Left lung (tissue), 10 donors: ENCODE results near the gene SSPN. TPM values are rescaled to one million over a fixed set of nuclear protein-coding genes. Genes with fewer than 3 reads are reported as not detected.

ENCODE experiments used
- ATAC-seq: fragments of 200-7000 bp; cut with Tn5 transposase; one replicate; pipeline ENCODE4 v1.9.1; 2020; ENCODE audit warnings: moderate library complexity
- DNase-seq, 4 donors: peaks; one replicate each; pipeline ENCODE4 v3.0.0-alpha.2; 2013 to 2020
- H3K27ac ChIP-seq, 2 donors: fragments of 200-600 bp; sonication (generic) in 1 of 2; one replicate each; pipeline versions ENCODE4 v1.5.0 to v1.8.0; 2020 to 2021
- H3K27me3 ChIP-seq, 2 donors: fragments of 200-600 bp; sonication (generic) in 1 of 2; one replicate each; pipeline versions ENCODE4 v1.5.0 to v1.8.0; 2020 to 2021
- H3K36me3 ChIP-seq, 2 donors: fragments of 200-600 bp; sonication (generic) in 1 of 2; one replicate each; pipeline versions ENCODE4 v1.5.0 to v1.8.0; 2020 to 2021
- H3K4me1 ChIP-seq, 2 donors: fragments of 200-600 bp; one replicate each; pipeline ENCODE4 v1.8.0; 2021
- H3K4me3 ChIP-seq, 2 donors: fragments of 200-600 bp; sonication (generic) in 1 of 2; one replicate each; pipeline versions ENCODE4 v1.5.0 to v1.8.0; 2020 to 2021; ENCODE audit warnings: mild to moderate bottlenecking in 1 of 2
- H3K9me3 ChIP-seq, 2 donors: fragments of 200-600 bp; sonication (generic) in 1 of 2; one replicate each; pipeline versions ENCODE4 v1.5.0 to v1.8.0; 2020 to 2021
- CTCF ChIP-seq, 2 donors: fragments of 200-600 bp; sonication (generic) in 1 of 2; IDR thresholded peaks; one replicate each; pipeline versions ENCODE4 v1.5.0 to v1.8.0; 2021; ENCODE audit warnings: antibody characterized with exemption in 2 of 2
- intact Hi-C, 2 donors: fragments of 100-400 bp; cut with DNase I; formaldehyde crosslinking; loops; one replicate each; pipeline versions ENCODE4 v1.11.2 to v1.14.2; 2022
- polyA plus RNA-seq, 6 donors: library from polyadenylated mRNA; unstranded; fragments of 120-200 nt; gene quantifications; one replicate each; pipeline ENCODE4 v1.2.1, GENCODE V29; 2013; ENCODE audit not compliant: insufficient read length in 6 of 6
- total RNA-seq, 2 donors: library from RNA; stranded (reverse); fragmentation: NEBNext Ultra II Directional; extraction: Animal tissue kit (Norgen Biotek cat#: 25700); gene quantifications; one replicate each; pipeline ENCODE4 v1.2.1, GENCODE V29; 2021
- donor health status: DM: no; HTN: yes; CAD: no.
- donor health status: DM: no; HTN: no; CAD: no.

The SSPN gene
- total and polyA plus RNA-seq, 8 donors: 6.9 to 18.6 (median 14.7) TPM

GRCh38 chr12:26268841-26269561, 73.6 kb downstream of the SSPN start:
- no peaks in the 10 kb centered on the region for H3K27me3 ChIP-seq
- DNase-seq (no peak), ATAC-seq (no peak)
- peaks cover 0 to 17% of the 10 kb centered on the region in 2 donors for H3K4me1 ChIP-seq
- no peak overlapping the region for H3K4me3 ChIP-seq
- no peak for TF ChIP-seq CTCF (IDR thresholded peaks at IDR 0.05)
- no peak overlapping the region for H3K27ac ChIP-seq
- H3K36me3 ChIP-seq: no peaks in the 10 kb centered on the region
- intact Hi-C loops: no loop called here
- H3K9me3 ChIP-seq: no peaks in the 10 kb centered on the region

- TF ChIP-seq CTCF (IDR thresholded peaks at IDR 0.05): no peak
- H3K9me3 ChIP-seq: no peaks in the 10 kb centered on the region
- intact Hi-C loops: no loop called here
- ATAC-seq: no peak
- H3K36me3 ChIP-seq: no peaks in the 10 kb centered on the region
- no peak overlapping the region for H3K4me3 ChIP-seq
- H3K4me1 ChIP-seq: peaks cover 4 to 23% of the 10 kb centered on the region in 2 donors
- DNase-seq: no peak
- no peaks in the 10 kb centered on the region for H3K27me3 ChIP-seq
- no peak overlapping the region for H3K27ac ChIP-seq
Observed at GRCh38 chr12:26269562-26270284, 74.3 kb downstream of the SSPN start.

- no peak for ATAC-seq
- TF ChIP-seq CTCF (IDR thresholded peaks at IDR 0.05): no peak
- Histone ChIP-seq H3K36me3 (no peaks in the 10 kb centered on the region), H3K27me3 (no peaks in the 10 kb centered on the region), H3K27ac (no peak overlapping the region), H3K4me1 (peaks cover 9 to 36% of the 10 kb centered on the region in 2 donors), H3K9me3 (no peaks in the 10 kb centered on the region), H3K4me3 (no peak overlapping the region)
- no peak for DNase-seq
- intact Hi-C loops: no loop called here
Observed at GRCh38 chr12:26271024-26271423, 75.7 kb downstream of the SSPN start.

- no peaks in the 10 kb centered on the region for H3K9me3 ChIP-seq
- peak; percentile 63 to 86 (median 77) for DNase-seq
- H3K27me3 ChIP-seq: no peaks in the 10 kb centered on the region
- H3K4me1 ChIP-seq: peaks cover 9 to 46% of the 10 kb centered on the region in 2 donors
- ATAC-seq: peak; percentile 6
- intact Hi-C loops: no loop called here
- TF ChIP-seq CTCF (IDR thresholded peaks at IDR 0.05): no peak
- H3K4me3 ChIP-seq: no peak overlapping the region
- H3K27ac ChIP-seq: no peak overlapping the region
- H3K36me3 ChIP-seq: no peaks in the 10 kb centered on the region
Observed at GRCh38 chr12:26271889-26272492, 76.6 kb downstream of the SSPN start.

GRCh38 chr12:26272851-26273250, 77.5 kb downstream of the SSPN start:
- DNase-seq (no peak), ATAC-seq (no peak)
- Histone ChIP-seq H3K27ac (no peak overlapping the region), H3K4me3 (no peak overlapping the region), H3K4me1 (peaks cover 9 to 46% of the 10 kb centered on the region in 2 donors), H3K27me3 (no peaks in the 10 kb centered on the region), H3K9me3 (no peaks in the 10 kb centered on the region), H3K36me3 (no peaks in the 10 kb centered on the region)
- no peak for TF ChIP-seq CTCF (IDR thresholded peaks at IDR 0.05)
- intact Hi-C loops: no loop called here
